ENCODE results near the gene SRR. TPM values are rescaled to one million over a fixed set of nuclear protein-coding genes. Genes with fewer than 3 reads are reported as not detected.
"Not testable (repeated sequence)": the region's sequence is repeated elsewhere in the genome, so short reads cannot be mapped to it uniquely, and the experiment has no call there.

The SRR gene
- 10 to 100 TPM in 4 of 5 donors, 1 to 10 TPM in 1; 1.2 to 44.0 (median 15.4) TPM for total RNA-seq
- 1 to 10 TPM; 4.3 to 7.8 (median 6.4) TPM for polyA plus RNA-seq
- long read RNA-seq, donor 1: 0 reads
- long read RNA-seq, donor 2, partial matches to known transcripts: 0 of 6 reads
- long read RNA-seq, donor 2, other reads (novel, unspliced or antisense): 5 of 6 reads
- long read RNA-seq, donor 3, partial matches to known transcripts: 0 of 1 reads
- long read RNA-seq, donor 3, other reads (novel, unspliced or antisense): 0 of 1 reads
- long read RNA-seq, donor 4: 0 reads
- long read RNA-seq, donor 5, partial matches to known transcripts: 5 of 7 reads
- long read RNA-seq, donor 5, other reads (novel, unspliced or antisense): 0 of 7 reads
- long read RNA-seq, donor 6, partial matches to known transcripts: 13 of 17 reads
- long read RNA-seq, donor 6, other reads (novel, unspliced or antisense): 0 of 17 reads
- long read RNA-seq, donor 7, partial matches to known transcripts: 0 of 2 reads
- long read RNA-seq, donor 7, other reads (novel, unspliced or antisense): 0 of 2 reads
- long read RNA-seq, donor 8, partial matches to known transcripts: 0 of 12 reads
- long read RNA-seq, donor 8, other reads (novel, unspliced or antisense): 10 of 12 reads
- long read RNA-seq, donor 9, partial matches to known transcripts: 0 of 1 reads
- long read RNA-seq, donor 9, other reads (novel, unspliced or antisense): 0 of 1 reads
- long read RNA-seq, donor 10, partial matches to known transcripts: 5 of 7 reads
- long read RNA-seq, donor 10, other reads (novel, unspliced or antisense): 0 of 7 reads

DNA sequence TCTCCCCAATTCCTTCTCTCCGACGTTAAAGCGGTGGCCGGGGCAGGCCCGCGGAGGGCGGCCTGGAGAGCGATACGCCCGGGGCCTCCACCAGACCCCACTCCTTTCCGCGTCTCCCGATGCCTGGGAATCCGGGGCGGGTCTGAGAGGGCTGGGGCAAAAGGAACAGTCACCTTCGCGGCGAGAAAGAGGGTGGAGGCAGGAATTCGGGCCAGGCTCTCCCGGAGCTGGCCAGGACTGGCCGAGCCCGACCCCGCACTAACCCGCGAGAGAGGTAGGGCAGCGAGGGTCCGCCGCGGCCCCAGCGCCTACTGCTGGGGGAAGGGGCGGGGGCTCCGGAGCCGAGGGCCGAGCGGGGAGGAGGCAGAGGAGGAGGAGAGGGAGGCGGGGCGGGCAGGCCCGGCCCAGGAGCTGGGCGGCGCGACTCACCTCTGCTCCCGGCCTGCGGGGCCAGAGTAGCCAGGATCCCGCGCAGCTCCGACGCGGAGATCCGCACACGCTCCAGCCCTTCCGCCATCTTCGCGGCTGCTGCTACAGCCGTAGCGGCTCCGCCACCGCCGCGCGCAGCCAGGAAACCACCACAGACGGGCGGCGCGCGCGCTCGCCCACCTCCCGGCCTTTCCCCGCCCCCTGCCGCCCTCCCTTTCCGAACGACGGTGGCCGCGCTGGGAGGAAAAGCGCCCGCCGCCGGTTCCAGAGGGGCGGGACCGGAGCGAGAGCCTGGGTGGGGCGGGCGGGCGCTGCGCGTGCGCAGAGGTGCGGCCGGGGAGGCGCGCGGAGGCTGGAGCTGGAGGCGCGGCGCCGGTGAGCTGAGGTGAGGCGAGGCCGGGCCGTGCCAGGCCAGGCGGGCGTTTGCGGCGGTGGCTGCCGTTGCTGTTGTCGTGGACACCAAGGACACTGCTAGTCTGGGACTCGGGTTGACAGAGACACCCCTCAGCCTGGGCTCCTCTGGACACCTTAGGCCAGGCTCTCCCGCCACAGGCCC is at the start of gene SRR, which contains the start of gene SMG6:
Gene SRR, plus strand, starts transcription at position 747 of the 985 bp plus-strand sequence. CDS start 11,611 bp downstream, outside the sequence.
Gene SMG6, minus strand, starts transcription at position 582 of the 985 bp plus-strand sequence. Its CDS starts 65 bp downstream, at position 517.
- H3K4me1 ChIP-seq: peaks cover 19 to 47% (median 31%) of the 10 kb centered on the region in 4 donors
- no peaks in the 10 kb centered on the region for H3K27me3 ChIP-seq
- intact Hi-C loops (cut with DNase I; ENCODE audit: low total_unique reads): no loop called here
- H3K4me3 ChIP-seq: peak within 1 kb of the TSS; percentile 86 to 88 (median 87)
- H3K9me3 ChIP-seq: no peaks in the 10 kb centered on the region
- 0 to 1% (median 0%) methylated on average over 36 to 107 of the region's 108 CpGs for WGBS, 5 donors
- peak; percentile 94 to 97 for DNase-seq
- H3K27ac ChIP-seq: peak within 1 kb of the TSS; percentile 91 to 98 (median 95)
- TF ChIP-seq POLR2AphosphoS5 (IDR thresholded peaks at IDR 0.05): peak; percentile 28 to 73 (median 71)
- no peak for TF ChIP-seq POLR2A (IDR thresholded peaks at IDR 0.05)
- H3K36me3 ChIP-seq: peaks cover 0 to 20% (median 19%) of the 10 kb centered on the region in 4 donors

GRCh38 chr17:2258830-2259229 is 44.9 kb upstream of the SRR start:
- H3K9me3 ChIP-seq; DNase-seq; H3K27me3 ChIP-seq; intact Hi-C loops (cut with DNase I; ENCODE audit: low total_unique reads); H3K4me3 ChIP-seq: not testable (repeated sequence)
- WGBS, 5 donors: 83 to 93% (median 87%) methylated on average over 8 of the region's 8 CpGs
- Histone ChIP-seq H3K4me1 (peaks cover 0 to 36% (median 22%) of the 10 kb centered on the region in 4 donors), H3K36me3 (peaks cover 3 to 30% (median 22%) of the 10 kb centered on the region in 4 donors), H3K27ac (peak overlapping the region in 2 of 5 donors; percentile 29 to 74)

DNA sequence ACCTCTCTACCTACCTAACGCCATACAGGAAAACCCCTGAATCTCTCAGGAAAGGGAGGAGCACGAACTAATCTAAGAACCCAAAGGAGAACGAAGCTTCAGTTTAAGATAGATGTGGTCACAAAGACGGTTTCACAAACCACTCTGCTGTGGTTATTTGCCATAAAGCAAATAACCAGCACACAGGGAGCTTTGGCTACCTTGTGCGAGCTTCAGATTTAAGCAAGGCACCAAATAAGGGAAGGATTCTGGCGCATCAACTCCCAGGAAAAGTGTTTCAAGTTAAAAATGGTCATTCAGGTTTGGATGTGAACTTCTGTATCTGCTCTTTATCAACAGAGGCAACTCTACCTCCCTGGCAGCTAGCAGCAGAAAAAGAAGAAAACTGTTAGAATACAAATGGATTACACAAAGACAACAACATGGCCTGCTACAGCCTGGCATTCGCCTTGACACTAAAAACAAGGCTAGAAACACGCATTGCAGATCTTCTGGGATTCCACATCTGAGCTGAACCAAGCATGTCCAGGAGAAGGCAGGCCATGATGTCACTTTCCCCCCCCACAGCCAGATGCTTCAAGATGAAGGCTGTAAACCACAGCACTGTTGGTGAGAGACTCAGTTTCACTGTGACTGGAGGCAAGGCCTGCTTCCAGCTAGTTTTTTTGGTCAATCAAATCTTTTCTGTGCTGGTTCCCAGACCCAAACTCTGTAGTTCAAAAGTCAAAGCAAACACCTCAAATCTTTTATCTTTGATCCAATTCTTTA is 43.8 kb upstream of the SRR start:
- Histone ChIP-seq H3K9me3 (no peaks in the 10 kb centered on the region), H3K27me3 (no peaks in the 10 kb centered on the region), H3K4me1 (peaks cover 0 to 47% (median 32%) of the 10 kb centered on the region in 4 donors), H3K36me3 (peaks cover 0 to 22% (median 12%) of the 10 kb centered on the region in 4 donors), H3K4me3 (no peak overlapping the region), H3K27ac (peak overlapping the region; percentile 23 to 77 (median 43))
- DNase-seq: peak in 1 of 2 donors; percentile 58
- intact Hi-C loops (cut with DNase I; ENCODE audit: low total_unique reads): no loop called here
- 58 to 83% (median 77%) methylated on average over 8 of the region's 8 CpGs for WGBS, 5 donors
- no peak for TF ChIP-seq POLR2AphosphoS5 (IDR thresholded peaks at IDR 0.05)
- no peak for TF ChIP-seq POLR2A (IDR thresholded peaks at IDR 0.05)
- no peak for TF ChIP-seq EP300 (IDR thresholded peaks at IDR 0.05)
- no peak for TF ChIP-seq CTCF (IDR thresholded peaks at IDR 0.05)

DNA sequence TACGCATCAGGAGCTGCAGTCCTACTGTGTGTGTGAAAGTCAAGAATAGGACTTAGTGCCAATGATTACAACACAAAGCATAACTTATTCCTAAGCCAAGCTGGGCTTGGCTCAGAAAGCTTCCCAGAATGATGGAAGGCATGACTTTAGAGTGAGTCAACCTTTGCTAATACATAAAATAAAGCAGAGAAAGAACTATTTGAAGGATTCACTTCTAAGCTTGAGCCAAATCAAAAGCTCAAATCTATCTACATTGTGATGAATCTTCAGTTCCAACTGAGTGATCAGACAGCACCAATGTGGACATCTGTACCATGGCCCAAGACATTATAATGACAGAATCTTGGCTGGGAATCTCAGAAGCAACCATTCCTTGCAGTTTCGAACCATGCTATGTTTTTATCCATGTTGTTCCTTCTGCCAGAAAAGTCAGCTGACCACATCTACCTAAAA is 41.6 kb upstream of the SRR start:
- peaks cover 0 to 25% (median 6%) of the 10 kb centered on the region in 4 donors for H3K36me3 ChIP-seq
- H3K9me3 ChIP-seq: no peaks in the 10 kb centered on the region
- peaks cover 0 to 55% (median 36%) of the 10 kb centered on the region in 4 donors for H3K4me1 ChIP-seq
- no peak for DNase-seq
- intact Hi-C loops (cut with DNase I; ENCODE audit: low total_unique reads): no loop called here
- 58 to 89% (median 84%) methylated on average over 2 of the region's 2 CpGs for WGBS, 5 donors
- peak overlapping the region in 4 of 5 donors; percentile 22 to 75 (median 66) for H3K27ac ChIP-seq
- H3K4me3 ChIP-seq: no peak overlapping the region
- TF ChIP-seq EP300 (IDR thresholded peaks at IDR 0.05) (no peak), POLR2AphosphoS5 (IDR thresholded peaks at IDR 0.05) (peak in 1 of 3 donors; percentile 51), CTCF (IDR thresholded peaks at IDR 0.05) (no peak)
- H3K27me3 ChIP-seq: no peaks in the 10 kb centered on the region

All from stomach (tissue), 19 donors.